ENCODE data around the gene RNF150.

Gene RNF150

GRCh38 chr4:140865253-140866217 lies 267.7 kb downstream of the RNF150 start:
- no peak for DNase-seq (ENCODE audit: low read depth, low spot score)

DNA sequence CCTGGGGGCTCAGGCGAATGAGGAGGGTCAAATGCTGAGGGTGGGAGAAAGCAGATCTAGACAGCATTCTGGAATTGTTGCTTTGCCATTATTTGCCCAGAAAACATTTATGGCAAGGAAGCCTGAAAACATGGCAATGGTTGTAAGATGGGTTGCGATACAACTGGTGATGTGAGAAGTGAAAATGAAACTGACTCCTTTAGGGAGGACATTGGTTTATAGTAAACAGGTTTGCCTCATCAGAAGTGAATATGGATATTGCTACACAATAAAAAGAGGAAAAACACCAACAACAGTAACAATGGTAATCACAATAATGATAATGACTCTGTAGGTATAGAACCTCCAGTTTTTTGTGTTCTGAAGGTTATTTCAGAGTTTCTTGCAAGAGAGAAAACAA lies 270.1 kb downstream of the RNF150 start:
- DNase-seq (ENCODE audit: low read depth, low spot score): no peak

DNA sequence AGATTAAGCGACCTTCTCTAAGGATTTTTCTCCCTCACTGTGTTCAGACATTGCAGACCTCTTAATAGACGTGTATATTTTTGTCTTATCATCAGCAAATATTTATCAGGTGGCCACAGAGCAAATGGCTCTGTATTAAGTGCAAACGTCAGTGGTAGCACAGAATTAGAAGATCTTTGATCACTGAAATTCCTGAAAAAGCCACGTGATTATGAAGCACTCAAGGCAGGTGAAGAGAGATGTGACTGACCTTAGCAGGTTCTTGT lies 271.2 kb downstream of the RNF150 start:
- no peak for DNase-seq (ENCODE audit: low read depth, low spot score)

DNA sequence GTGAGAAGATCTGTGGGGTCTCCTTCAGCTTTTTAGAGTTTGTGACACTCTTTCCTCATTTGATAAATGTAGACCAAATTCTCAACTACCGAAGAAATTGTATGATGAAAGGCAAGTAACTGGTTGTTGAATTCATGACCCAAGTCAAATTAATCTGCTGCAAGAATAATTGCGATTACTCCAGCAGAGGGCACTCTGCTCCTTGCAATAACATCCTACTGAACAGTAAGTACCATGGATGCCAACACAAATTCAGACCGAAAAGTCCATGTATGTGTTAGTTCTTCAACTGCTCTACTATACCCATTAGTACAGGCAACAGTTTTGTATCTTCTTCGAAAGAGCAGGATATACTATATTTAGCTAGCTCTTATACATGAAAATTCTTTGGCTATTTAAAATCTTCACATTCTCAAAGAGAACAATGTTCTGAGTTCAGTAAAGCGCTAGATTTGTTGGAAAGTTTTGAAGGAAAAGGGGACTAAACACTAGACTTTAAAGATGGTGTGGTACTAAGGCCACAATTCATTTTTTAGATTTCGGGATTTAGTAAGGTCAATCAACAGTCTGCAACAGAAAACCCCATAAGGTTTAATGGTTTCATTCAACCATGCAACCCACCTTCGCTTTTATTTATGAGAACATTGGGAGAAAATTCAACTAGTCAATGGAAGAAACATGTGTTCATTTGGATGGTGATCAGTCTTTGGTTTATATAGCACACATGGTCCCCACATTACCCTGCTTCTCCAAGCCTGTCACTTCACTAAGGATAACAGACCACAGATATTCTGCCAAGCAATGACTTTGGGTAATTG lies 271.7 kb downstream of the RNF150 start:
- DNase-seq (ENCODE audit: low read depth, low spot score): peak; percentile 39

DNA sequence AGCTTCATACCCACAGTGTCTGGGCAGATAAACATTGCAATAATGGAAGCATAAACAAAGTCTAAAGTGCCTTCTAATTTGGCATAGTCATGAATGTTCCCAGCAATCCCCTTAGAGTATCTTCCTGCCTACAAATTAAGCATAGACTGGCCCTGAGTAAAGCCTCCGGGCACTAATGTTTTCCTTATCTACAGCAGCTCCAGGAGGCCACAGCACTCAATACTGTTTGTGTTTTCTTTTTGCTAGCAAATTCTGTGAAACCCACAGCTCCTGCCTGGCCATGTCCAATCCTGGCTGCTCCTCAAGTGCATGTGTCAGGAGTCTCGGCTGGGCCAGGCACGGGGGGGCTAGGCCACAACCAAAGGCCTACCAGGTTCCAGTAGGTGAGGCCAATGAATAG lies 274.4 kb downstream of the RNF150 start:
- DNase-seq (ENCODE audit: low read depth, low spot score): peak; percentile 71

DNA sequence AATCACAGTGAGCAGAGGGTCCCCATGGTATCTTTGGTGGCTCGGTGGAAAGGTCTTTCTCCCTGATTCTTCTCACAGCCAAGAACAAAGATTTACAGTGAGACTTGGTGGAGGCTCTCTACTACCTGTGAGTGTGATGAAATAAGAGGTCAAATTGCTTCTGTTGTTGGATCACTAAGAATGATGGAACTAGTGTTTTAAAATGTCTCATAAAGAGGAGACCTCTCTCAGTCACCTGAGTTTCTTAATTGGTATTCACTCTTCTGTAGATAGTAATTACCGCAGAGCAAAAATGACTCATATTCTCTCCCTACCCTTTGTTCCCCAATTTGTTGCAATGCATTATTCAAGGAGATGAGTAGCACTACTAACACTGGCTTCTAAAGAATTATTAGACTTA lies 276.2 kb downstream of the RNF150 start:
- no peak for DNase-seq (ENCODE audit: low read depth, low spot score)

GRCh38 chr4:140856621-140857062 lies 276.6 kb downstream of the RNF150 start:
- DNase-seq (ENCODE audit: low read depth, low spot score): peak; percentile 87

DNA sequence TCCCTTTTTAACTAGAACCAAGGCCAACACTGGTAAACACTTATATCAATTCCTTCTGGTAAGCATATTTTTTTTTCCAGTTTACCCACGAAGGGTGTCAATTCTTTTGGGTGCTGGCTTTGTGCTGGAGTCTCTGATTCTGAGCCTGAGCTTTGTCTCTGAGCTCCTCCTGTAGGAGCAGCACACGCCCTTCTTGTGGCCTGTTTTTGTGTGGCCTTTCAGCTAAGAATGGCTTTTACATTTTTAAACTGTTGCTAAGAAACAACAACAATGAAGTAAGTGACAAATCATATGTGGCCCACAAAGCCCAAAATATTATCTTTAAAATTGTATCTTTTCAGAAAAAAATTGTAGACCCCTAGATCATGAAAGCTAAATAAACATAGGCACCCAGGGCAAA lies 279.1 kb downstream of the RNF150 start:
- DNase-seq (ENCODE audit: low read depth, low spot score): no peak

DNA sequence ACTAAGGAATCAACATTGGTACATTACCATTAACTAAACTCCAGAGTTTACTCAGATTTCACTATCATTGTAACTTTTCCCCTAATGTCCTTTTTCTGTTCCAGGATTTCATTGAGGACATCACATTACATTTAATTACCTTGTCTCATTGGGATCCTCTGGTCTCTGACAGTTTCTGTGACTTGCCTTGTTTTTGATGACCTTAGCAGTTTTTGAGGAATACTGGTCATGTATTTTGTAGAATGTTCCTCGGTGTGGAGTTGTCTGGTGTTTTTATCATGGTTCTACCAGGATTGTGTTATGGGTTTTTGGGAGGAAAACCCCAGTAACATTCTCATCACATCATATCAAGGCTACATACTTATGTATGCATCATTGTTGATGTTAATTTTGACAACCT lies 281.5 kb downstream of the RNF150 start:
- no peak for DNase-seq (ENCODE audit: low read depth, low spot score)

GRCh38 chr4:140851032-140851636 lies 282.1 kb downstream of the RNF150 start:
- peak; percentile 58 for DNase-seq (ENCODE audit: low read depth, low spot score)

DNA sequence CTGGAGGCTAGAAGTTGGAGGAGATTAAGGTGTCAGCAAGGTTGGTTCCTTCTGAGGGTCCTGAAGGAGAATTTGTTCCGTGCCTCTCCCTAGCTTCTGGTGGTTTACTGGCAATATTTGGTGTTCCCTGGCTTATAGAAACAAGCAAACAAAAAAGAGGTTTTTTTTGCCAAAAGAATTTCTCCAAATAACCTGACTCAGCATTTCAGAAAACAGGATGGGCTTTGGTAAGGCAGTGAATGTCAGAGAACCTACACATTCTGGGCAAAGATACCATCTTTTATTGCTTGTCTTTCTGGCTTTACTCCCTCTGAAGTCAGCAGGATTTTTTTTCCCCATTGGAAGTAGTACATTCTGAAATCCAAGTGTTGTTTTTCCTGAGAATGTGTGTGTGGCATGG lies 283.7 kb downstream of the RNF150 start:
- DNase-seq (ENCODE audit: low read depth, low spot score): no peak

- DNase-seq (ENCODE audit: low read depth, low spot score): no peak
These were observed 286.5 kb downstream of the RNF150 start for GRCh38 chr4:140846736-140847135.

GRCh38 chr4:140844061-140844460 lies 289.2 kb downstream of the RNF150 start:
- DNase-seq (ENCODE audit: low read depth, low spot score): no peak

DNA sequence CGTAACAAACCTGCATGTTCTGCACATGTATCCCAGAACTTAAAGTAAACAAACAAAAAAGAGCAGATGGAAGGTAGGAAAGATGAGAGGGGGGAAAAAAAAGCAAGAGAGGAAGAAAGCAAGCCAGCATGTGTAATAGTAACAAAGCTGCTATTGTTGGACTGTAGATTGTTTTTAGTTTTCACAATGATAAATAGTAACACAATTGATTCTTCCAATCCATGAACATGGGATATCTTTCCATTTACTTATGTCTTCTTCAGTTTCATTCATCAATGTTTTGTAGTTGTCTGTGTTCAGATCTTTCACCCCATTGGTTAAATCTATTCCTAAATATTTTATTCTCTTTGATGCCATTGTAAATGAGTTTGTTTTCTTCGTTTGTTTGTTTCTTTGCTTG lies 292.1 kb downstream of the RNF150 start:
- no peak for DNase-seq (ENCODE audit: low read depth, low spot score)

DNA sequence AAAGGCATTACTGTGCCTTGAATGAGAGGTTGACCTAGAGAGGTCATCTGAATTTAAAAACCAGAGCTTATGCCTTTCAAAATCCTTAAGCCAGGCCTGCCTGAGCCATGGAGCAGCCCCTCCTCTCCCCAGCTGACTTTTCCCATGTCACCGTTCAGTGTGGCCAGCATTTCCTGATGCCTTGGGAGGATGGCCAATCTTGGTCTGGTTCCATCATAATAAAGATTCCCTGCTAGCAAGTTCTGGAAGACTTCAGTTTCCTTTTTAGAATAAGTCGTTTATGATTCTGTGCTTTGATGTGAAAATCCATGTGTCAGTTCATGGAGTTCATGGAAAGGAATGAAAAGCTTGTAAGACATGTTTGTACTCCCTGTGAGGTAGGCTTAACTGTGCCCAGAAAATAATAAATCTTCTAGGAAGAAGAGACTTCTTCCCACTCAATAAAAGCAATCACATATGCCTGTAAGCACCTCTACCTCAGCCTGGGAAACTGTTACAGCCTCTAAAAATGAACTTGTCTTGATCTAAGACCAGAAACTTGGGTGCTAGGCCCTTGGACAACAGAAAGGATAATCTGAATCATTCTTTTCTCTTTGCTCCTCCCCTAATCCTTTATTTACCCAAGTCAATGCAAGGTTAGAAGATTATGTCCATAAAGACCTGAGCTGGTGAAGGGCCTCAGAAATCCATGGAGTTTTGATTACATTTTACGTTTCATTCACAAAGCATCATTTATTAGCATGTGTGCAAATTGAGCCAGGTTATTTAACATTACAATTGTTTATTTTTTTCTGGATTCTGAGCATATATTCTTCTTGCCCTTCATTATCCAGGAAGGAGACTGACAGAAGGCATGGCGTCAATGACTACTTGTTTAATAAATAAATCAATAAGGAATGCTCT lies 293.1 kb downstream of the RNF150 start:
- DNase-seq (ENCODE audit: low read depth, low spot score): peak; percentile 17

DNA sequence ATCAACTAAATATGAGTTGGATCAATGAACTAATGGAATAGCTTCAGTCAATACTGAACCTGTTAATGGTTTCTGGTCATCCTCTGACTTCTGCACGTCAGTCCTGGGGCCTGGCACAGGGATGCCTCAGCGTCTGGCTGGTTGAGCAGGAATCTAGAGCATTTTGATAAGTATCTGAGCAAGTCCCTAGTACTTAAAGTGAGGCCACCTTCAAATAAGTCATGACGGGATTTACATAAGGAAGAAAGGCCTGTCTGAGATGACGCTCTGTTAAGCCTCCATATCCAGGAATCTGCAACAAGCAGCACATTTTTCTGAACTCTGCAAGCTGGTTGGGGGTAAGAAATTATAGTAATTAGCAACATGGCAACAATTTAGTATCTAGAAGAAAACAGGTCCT lies 293.9 kb downstream of the RNF150 start:
- DNase-seq (ENCODE audit: low read depth, low spot score): peak; percentile 33

GRCh38 chr4:140837736-140838135 lies 295.5 kb downstream of the RNF150 start:
- DNase-seq (ENCODE audit: low read depth, low spot score): no peak

GRCh38 chr4:140834839-140835495 lies 298.3 kb downstream of the RNF150 start:
- no peak for DNase-seq (ENCODE audit: low read depth, low spot score)

GRCh38 chr4:140833280-140833679 lies 300.0 kb downstream of the RNF150 start:
- no peak for DNase-seq (ENCODE audit: low read depth, low spot score)

DNA sequence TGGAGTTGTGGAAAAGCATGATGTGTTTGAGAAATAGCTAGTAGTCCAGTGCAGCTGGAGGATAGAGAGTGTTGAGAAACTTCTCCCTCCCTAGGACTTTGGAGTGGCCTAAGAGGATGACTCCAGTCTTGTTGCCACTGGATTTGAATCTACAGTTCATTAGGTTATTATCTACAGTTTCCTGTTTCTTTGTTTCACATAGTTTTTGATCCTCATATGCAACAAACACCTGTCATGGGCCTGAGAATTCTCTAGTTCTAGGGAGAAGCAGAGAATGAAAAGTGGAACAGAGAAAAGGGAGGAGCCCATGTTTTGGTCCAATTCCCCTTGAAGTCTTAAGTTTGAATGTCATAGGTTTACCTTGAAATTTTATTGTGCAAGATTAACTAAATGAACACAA lies 303.4 kb downstream of the RNF150 start:
- DNase-seq (ENCODE audit: low read depth, low spot score): no peak

- no peak for DNase-seq (ENCODE audit: low read depth, low spot score)
These were observed 306.6 kb downstream of the RNF150 start for GRCh38 chr4:140826701-140827027.
